NOMO-1 treated with dmso at 0.1 percent for 144 hours (cell line): ENCODE results near the gene STAT6.
"Not testable (repeated sequence)": the region's sequence is repeated elsewhere in the genome, so short reads cannot be mapped to it uniquely, and the experiment has no call there.

Experiments
- DNase-seq: peaks from one replicate; lab custom pipeline; 2025; ENCODE audit not compliant: unreplicated experiment; lab: John Stamatoyannopoulos, UW

The STAT6 gene

GRCh38 chr12:57090490-57090889, 20.7 kb downstream of the STAT6 start:
- no peak for DNase-seq

DNA sequence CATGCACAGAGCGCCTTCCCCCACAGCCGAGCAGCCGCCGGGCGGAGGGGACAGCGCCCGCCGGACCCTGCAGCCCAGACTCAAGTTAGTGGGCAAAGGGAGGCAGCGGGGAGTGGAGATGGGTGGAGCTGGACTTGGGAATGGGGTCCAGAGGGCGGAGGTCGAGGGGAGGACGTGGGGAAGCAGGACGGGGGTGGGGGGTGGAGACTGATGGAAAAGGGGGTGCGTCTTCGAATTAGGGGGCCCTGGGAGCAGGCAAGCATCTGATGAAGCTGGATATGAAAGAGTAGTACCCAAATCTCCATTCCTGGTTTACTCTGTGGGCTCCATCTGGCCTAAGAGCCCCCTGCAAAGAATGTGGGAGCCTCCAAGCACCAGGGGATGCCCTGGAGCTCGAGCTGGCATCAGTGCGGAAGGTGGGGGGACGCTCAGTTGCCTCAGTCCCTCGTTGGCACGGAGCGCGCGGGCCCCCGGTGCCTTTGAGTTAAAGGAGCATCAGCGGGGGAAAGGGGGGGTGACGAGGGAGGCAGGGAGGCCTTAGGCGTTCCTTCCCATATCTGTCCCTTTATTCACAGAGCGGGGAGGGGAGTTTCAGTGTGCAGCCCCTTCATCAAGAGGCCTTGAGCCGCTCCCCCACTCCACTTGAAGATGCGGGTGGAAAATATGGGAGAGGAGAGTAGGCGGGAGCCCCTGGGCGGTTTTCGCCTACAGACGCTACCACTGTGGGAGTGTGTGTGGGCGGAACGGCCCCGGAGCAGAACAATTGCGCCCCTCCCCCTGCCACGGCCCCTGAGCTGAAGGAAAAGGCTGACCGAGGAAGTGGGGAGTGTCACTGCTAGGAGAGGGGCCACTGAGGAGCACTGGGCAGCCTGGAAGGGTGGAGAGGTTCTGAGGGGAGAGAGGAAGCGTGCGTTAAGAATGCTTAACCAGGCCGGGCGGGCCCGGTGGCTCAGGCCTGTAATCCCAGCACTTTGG, 21.6 kb downstream of the STAT6 start:
- DNase-seq = peak; percentile 39

GRCh38 chr12:57088354-57089270, 22.6 kb downstream of the STAT6 start, which contains the start of gene NAB2:
Gene NAB2 (plus strand): TSS chr12:57089114. CDS start chr12:57089272, 158 bp downstream.
- DNase-seq = peak; percentile 93

- peak; percentile 52 for DNase-seq
Measured at GRCh38 chr12:57087691-57088353, 23.3 kb downstream of the STAT6 start.

DNA sequence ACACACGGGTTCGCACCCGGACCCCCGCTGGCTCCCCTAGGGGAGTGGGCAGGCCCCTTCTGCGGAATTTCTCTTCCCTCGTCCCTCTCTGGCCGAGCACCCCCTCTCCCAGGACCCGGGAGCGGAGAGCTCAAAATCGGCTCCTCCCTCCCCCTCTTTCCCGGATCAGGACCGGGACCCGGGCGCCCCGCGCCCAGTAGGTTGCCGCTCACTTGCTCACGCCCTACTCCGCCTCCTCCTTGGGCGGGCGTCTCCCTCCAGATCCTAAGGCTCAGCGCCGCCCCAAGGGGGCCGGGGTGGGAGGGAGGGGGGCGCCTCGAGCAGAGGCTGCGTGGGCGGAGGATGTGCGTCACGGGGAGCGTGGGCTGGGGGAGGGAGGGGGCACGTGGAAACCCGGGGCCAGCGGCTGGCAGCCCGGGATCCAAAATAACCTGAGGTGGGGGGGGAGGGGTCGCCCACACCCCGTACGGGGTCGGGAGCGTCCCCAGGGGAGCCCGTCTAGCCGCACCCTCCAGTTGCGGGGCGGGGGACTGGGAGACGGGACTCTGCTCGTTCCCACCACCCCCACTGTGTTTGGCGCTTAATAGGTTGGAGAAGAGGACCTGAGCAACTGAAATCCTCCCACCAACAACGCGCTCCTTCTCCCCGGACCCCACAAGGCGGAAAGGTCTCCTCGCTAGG, 24.0 kb downstream of the STAT6 start:
- DNase-seq = peak; percentile 41

GRCh38 chr12:57086493-57087009, 24.6 kb downstream of the STAT6 start:
- DNase-seq = no peak

DNA sequence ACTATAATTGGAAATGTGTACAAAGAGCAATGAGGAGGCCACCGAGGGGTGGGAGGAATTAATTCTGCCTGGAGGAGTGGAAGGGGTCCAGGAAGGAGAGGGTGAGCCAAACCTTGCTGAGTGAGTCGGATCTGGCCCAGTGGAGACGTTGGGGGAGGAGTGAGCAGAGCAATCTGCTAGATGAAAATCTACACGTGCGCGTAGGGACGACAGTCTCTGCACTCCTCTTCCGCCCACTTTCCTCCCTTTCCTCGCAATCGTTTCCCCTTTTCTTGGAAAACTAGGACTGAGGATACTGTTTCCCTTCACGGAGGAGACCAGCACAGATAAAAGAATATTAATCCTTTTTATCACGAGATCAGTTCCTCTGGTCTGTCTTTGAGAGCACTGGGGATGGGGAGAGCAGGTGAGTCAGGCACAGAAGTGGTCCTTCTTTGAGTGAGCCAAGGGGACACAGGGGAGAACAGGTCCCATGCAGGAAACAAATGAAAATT, 25.1 kb downstream of the STAT6 start:
- DNase-seq = no peak

GRCh38 chr12:57080855-57081254, 30.3 kb downstream of the STAT6 start:
- no peak for DNase-seq

DNA sequence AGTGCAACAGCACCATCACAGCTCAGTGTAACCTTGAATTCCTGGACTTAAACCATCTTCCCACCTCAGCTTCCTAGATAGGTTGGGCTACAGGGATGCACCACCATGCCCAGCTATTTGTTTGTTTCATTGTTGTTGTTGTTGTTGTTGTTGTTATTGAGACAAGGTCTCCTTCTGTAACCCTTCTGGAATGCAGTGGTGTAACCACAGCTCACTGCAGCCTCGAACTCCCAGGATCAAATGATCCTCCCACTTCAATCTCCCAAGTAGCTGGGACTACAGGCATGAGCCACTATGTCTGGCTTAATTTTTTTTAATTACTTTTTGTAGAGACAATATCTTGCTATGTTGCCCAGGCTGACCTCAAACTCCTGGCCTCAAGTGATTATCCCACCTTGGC, 31.3 kb downstream of the STAT6 start:
- DNase-seq = no peak

DNA sequence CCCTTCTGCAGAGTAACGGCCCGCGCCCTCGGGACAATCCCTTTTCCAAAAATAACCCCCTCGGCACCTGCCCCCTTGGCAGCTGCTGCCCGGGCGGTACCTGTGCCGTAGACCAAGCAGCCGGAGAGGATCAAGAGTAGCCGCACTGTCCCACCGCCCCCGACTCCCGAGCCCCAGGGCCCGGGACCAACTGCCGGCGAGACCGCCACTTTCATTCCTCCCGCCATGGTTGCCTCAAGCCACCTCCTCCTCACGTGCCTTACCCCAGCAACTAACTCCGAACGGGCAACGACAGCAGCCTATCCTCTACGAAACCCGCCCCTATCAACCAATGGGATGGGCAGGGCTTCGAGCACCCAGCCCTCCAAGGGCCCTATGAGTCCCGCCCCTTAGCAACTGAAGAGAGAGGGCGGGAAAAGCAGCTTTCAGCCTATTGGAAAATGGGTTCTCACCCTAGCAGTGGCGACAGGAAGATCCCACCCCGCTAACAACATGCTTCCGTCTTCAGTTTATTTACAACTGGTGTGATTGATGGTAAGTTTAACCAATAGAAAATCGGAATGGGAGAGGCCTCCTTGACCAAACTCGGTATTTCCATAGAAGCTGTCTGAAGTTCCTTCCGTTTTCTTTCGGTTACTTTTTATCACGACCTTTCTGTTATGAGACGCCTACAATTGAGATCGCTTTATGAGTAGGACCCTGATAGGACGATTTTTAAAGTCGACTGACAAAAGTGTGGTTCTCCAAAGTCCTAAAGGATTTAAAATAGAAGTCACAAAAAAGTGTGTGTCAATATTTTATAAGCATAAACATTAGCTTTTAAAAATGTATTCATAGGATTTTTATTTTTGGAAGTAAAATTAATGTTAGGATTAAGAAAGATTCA, 32.4 kb downstream of the STAT6 start, which contains the start of gene NEMP1:
TSS of gene NEMP1 (minus strand) at position 273 of the 886 bp plus-strand sequence. CDS start at position 227, 46 bp downstream.
- peak; percentile 100 for DNase-seq

DNA sequence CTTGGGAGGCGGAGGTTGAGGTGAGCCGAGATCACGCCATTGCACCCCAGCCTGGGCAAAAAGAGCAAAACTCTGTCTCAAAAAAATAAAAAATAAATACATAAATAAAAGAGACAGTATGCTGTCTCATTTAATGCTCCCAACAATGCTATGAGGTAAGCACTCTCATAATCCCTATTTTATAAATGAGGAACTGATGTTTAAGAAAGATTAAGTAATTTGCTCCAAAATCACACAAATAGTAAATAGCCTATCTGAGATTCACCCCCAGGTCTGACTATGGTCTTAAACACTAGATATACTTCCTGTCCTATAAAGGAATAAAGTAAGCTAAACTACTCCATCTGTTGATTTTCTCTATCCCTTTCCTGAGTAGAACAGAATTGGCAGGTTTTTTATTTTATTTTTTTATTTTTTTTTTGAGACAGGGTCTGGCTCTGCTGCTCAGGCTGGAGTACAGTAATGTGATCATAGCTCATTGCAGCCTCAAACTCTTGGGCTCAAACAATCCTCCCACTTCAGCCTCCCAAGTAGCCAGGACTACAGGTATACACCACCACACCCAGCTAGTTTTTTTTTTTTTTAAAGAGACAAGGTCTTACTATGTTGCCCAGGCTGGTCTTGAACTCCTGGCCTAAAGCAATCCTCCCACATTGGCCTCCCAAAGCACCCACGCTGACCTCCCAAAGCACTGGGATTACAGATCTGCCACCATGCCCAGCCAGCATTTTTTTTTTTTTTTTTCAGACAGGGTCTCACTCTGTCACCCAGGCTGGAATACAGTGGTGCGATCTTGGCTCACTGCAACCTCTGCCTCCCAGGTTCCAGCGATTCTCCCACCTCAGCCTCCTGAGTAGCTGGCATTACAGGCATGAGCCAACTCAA, 37.4 kb downstream of the STAT6 start:
- not testable (repeated sequence) for DNase-seq

DNA sequence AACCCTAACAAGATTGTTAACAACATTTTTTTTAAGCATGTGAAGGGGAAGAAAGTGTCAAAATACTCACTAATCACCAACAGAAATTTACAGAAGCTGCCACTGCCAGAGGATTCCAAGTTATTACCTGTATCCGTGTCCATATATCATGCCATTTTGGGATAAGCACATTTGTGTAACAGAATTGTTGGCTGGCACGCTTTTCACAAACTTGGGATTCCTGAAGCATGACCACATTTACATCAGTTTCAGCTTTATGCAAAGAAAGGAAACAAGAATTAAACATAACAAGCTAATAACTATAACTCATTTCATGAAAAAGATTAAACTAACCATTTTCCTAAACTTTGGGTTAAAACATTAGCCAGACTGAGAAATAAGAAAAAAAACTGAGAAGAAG, 38.5 kb downstream of the STAT6 start:
- no peak for DNase-seq

- DNase-seq = peak; percentile 92
Measured at GRCh38 chr12:57069523-57069922, 41.6 kb downstream of the STAT6 start.

- no peak for DNase-seq
Measured at GRCh38 chr12:57066245-57066644, 44.9 kb downstream of the STAT6 start.

- no peak for DNase-seq
Measured at GRCh38 chr12:57063991-57064685, 47.0 kb downstream of the STAT6 start.

- no peak for DNase-seq
Measured at GRCh38 chr12:57058454-57058853, 52.7 kb downstream of the STAT6 start.

DNA sequence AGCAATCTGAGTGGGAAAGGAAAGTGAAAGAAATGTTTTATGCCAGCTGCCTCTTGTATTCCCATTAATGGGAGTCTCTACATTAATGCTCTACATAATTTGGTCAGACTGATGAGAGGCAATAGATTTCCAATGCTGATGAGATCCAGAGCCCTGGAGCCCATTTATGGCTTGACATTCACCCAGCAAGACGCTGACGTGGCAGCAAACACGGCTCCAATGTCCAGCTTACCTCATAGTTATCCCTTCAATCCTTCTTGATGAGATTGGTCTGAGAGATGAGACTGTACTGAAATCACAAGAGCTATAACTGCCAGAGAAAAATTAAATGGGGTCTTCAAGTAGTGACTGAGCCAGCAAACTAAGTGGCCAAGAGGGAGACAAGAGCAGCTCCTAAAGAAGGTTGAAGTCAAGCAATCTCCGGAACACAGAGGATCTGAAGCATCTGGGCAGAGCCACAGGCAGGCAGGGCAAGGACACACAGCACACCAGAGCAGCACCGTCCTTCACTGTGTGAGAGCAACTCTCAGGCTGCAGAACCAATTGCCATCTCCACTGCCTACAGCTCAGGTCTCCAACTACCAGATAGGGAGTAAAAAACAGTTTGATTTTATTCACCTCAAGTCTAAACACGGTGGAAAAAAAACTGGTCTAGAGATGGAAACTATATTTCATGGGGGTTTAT, 54.0 kb downstream of the STAT6 start:
- DNase-seq = no peak
